Activated B cell treated with CpG ODN at 0.5 μM for 24 hours (primary cell): ENCODE results near the gene ECI1. TPM values are rescaled to one million over a fixed set of nuclear protein-coding genes. Genes with fewer than 3 reads are reported as not detected.

Experiments used
- ATAC-seq: fragments of 200-7000 bp; cut with Tn5 transposase; one replicate; pipeline ENCODE4 v1.10.0; 2021; ENCODE audit warnings: low read depth, mild to moderate bottlenecking, moderate library complexity
- CTCF ChIA-PET: fragments of 350-600 bp; sonication (Branson Sonifier 250); formaldehyde crosslinking; loops from one replicate; lab custom pipeline; 2021; ENCODE audit warnings: antibody characterized with exemption; lab: Charles Lee
- POLR2A ChIA-PET: fragments of 350-600 bp; sonication (Branson Sonifier 250); formaldehyde crosslinking; loops from one replicate; lab custom pipeline; 2021; ENCODE audit warnings: antibody characterized with exemption; lab: Charles Lee
- DNase-seq: peaks from one replicate; pipeline ENCODE4 v3.0.0; 2022
- H3K27ac Mint-ChIP-seq: one replicate; pipeline ENCODE4 v1.8.0; 2020; ENCODE audit warnings: mixed read lengths
- H3K27me3 Mint-ChIP-seq: one replicate; pipeline ENCODE4 v1.8.0; 2021; ENCODE audit warnings: mixed read lengths
- H3K36me3 Mint-ChIP-seq: one replicate; pipeline ENCODE4 v1.8.0; 2021; ENCODE audit warnings: low read depth, mixed read lengths
- H3K4me1 Mint-ChIP-seq: one replicate; pipeline ENCODE4 v1.8.0; 2021; ENCODE audit warnings: mixed read lengths
- H3K4me3 Mint-ChIP-seq: one replicate; pipeline ENCODE4 v1.8.0; 2020; ENCODE audit warnings: mild to moderate bottlenecking, mixed read lengths
- H3K9me3 Mint-ChIP-seq: one replicate; pipeline ENCODE4 v1.8.0; 2020; ENCODE audit warnings: mixed read lengths
- intact Hi-C: fragments of 100-400 bp; cut with micrococcal nuclease; formaldehyde crosslinking; loops from one replicate; pipeline ENCODE4 v1.15.1; 2024
- total RNA-seq: library from RNA; stranded (reverse); gene quantifications from 2 replicates; pipeline ENCODE4 v1.2.3, GENCODE V29; 2022
- TF ChIP-seq, protein P1 (sequence below): fragments of 200-600 bp; IDR thresholded peaks from one replicate; pipeline ENCODE4 v1.8.0; 2022; ENCODE audit warnings: antibody characterized with exemption, mild to moderate bottlenecking

Gene ECI1
- total RNA-seq, 1 donor from 2014 or later: 38.1 TPM

- Mint-ChIP-seq H3K9me3 (no peaks in the 10 kb centered on the region), H3K36me3 (peaks cover 2% of the 10 kb centered on the region), H3K4me3 (no peak overlapping the region), H3K4me1 (no peaks in the 10 kb centered on the region), H3K27ac (no peak overlapping the region), H3K27me3 (no peaks in the 10 kb centered on the region)
- intact Hi-C loops: no loop called here
- CTCF ChIA-PET: no interaction called here
- TF ChIP-seq, protein P1, sequence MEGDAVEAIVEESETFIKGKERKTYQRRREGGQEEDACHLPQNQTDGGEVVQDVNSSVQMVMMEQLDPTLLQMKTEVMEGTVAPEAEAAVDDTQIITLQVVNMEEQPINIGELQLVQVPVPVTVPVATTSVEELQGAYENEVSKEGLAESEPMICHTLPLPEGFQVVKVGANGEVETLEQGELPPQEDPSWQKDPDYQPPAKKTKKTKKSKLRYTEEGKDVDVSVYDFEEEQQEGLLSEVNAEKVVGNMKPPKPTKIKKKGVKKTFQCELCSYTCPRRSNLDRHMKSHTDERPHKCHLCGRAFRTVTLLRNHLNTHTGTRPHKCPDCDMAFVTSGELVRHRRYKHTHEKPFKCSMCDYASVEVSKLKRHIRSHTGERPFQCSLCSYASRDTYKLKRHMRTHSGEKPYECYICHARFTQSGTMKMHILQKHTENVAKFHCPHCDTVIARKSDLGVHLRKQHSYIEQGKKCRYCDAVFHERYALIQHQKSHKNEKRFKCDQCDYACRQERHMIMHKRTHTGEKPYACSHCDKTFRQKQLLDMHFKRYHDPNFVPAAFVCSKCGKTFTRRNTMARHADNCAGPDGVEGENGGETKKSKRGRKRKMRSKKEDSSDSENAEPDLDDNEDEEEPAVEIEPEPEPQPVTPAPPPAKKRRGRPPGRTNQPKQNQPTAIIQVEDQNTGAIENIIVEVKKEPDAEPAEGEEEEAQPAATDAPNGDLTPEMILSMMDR: no peak
- DNase-seq (no peak), ATAC-seq (no peak)
- POLR2A ChIA-PET: no interaction called here
Observed at GRCh38 chr16:2275476-2276367, 24.3 kb upstream of the ECI1 start.

DNA sequence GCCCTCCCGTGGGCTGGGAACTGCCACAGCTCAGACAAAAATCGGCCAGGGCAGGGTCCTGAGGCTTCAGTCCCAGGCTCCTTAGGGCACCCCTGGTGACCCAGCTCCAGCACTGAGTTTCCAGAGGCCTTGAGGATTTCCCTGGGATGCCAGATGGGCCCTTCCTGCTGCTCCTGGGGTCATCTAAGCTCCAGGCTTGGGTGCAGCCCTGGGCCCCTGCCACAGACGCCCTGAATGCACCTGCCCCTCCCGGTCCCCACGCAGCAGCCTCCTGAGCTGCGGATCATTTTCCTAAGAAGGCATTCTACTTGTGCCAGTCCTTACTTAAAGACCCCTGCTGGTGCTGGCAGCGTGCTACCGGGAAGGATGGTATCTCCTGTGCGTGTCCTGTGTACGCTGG is 22.5 kb upstream of the ECI1 start:
- peaks cover 9% of the 10 kb centered on the region for H3K4me1 Mint-ChIP-seq
- TF ChIP-seq, protein P1: no peak
- no peaks in the 10 kb centered on the region for H3K9me3 Mint-ChIP-seq
- peaks cover 2% of the 10 kb centered on the region for H3K36me3 Mint-ChIP-seq
- H3K4me3 Mint-ChIP-seq: no peak overlapping the region
- DNase-seq (no peak), ATAC-seq (no peak)
- H3K27ac Mint-ChIP-seq: no peak overlapping the region
- intact Hi-C loops: no loop called here
- no peaks in the 10 kb centered on the region for H3K27me3 Mint-ChIP-seq
- POLR2A ChIA-PET: no interaction called here
- CTCF ChIA-PET: no interaction called here

GRCh38 chr16:2273484-2273883 is 22.1 kb upstream of the ECI1 start:
- ChIA-PET CTCF (no interaction called here), POLR2A (interaction anchor here (0.6 kb wide), 2 partner anchors 43 to 44 kb away, joined by 3 to 4 read pairs; no protein-coding TSS in a partner anchor)
- Mint-ChIP-seq H3K36me3 (peaks cover 2% of the 10 kb centered on the region), H3K4me3 (no peak overlapping the region), H3K27me3 (no peaks in the 10 kb centered on the region), H3K4me1 (peaks cover 11% of the 10 kb centered on the region), H3K27ac (no peak overlapping the region), H3K9me3 (no peaks in the 10 kb centered on the region)
- TF ChIP-seq, protein P1: no peak
- intact Hi-C loops: no loop called here
- ATAC-seq: no peak
- no peak for DNase-seq

GRCh38 chr16:2271848-2272461 is 20.6 kb upstream of the ECI1 start:
- TF ChIP-seq, protein P1: no peak
- CTCF ChIA-PET: no interaction called here
- POLR2A ChIA-PET: interaction anchor here (1.3 kb wide), 1 partner anchor 117 kb away, joined by 3 read pairs; the partner anchor contains the start of gene TRAF7
- ATAC-seq (no peak), DNase-seq (no peak)
- no peaks in the 10 kb centered on the region for H3K9me3 Mint-ChIP-seq
- H3K4me3 Mint-ChIP-seq: no peak overlapping the region
- intact Hi-C loops: no loop called here
- peaks cover 14% of the 10 kb centered on the region for H3K4me1 Mint-ChIP-seq
- H3K27me3 Mint-ChIP-seq: no peaks in the 10 kb centered on the region
- H3K36me3 Mint-ChIP-seq: peaks cover 11% of the 10 kb centered on the region
- no peak overlapping the region for H3K27ac Mint-ChIP-seq
